ENCODE results near the gene NLE1.

NLE1 gene

GRCh38 chr17:35086164-35086563 lies 55.9 kb downstream of the NLE1 start:
- TF ChIP-seq, protein P1, sequence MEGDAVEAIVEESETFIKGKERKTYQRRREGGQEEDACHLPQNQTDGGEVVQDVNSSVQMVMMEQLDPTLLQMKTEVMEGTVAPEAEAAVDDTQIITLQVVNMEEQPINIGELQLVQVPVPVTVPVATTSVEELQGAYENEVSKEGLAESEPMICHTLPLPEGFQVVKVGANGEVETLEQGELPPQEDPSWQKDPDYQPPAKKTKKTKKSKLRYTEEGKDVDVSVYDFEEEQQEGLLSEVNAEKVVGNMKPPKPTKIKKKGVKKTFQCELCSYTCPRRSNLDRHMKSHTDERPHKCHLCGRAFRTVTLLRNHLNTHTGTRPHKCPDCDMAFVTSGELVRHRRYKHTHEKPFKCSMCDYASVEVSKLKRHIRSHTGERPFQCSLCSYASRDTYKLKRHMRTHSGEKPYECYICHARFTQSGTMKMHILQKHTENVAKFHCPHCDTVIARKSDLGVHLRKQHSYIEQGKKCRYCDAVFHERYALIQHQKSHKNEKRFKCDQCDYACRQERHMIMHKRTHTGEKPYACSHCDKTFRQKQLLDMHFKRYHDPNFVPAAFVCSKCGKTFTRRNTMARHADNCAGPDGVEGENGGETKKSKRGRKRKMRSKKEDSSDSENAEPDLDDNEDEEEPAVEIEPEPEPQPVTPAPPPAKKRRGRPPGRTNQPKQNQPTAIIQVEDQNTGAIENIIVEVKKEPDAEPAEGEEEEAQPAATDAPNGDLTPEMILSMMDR (conservative IDR thresholded peaks at IDR 0.05; ENCODE audit: low read depth, low read length) = no peak
- DNase-seq (ENCODE audit: low read depth) = no peak
- H3K4me3 ChIP-seq (ENCODE audit: low read depth, low read length) = no peak overlapping the region

DNA sequence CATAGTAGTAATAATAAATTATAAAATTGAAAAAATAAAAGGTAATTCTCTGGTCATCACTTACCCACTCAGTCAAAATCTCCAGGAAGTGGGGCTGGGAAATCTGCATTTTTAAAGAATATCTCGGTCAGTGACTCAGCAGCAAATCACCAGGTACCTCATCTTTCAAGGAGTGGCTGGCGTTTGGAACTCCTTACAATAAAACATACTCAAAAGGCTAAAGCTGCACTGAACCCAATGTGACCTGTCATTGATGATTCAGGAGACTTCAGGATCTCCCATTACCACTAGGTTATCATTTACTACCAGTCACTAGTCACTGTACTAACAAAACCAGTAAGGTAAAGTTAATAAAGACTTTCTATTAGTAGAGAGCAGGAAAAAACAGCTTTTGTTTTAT lies 57.1 kb downstream of the NLE1 start:
- no peak overlapping the region for H3K4me3 ChIP-seq (ENCODE audit: low read depth, low read length)
- DNase-seq (ENCODE audit: low read depth) = peak; percentile 50
- TF ChIP-seq, protein P1 (conservative IDR thresholded peaks at IDR 0.05; ENCODE audit: low read depth, low read length) = no peak

DNA sequence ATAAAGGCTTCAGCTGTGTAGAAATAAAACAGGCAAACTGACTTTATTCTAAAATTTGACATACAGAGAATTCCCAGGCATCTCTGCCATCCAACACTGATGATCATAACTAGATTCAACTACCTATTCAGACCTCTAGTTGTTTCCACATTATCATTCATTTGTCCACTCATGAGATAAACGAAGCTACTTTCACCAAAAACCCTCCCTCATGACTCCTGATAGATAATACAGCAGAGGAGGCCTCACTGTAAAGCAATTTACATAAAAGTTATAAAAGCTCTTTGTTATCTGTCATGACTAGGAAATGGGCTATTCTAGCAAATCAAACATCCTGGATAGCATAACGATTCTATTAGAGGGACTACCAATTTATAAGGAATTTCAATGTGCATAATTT lies 59.0 kb downstream of the NLE1 start:
- TF ChIP-seq, protein P1 (conservative IDR thresholded peaks at IDR 0.05; ENCODE audit: low read depth, low read length) = no peak
- DNase-seq (ENCODE audit: low read depth) = no peak
- H3K4me3 ChIP-seq (ENCODE audit: low read depth, low read length) = no peak overlapping the region

- peak; percentile 73 for DNase-seq (ENCODE audit: low read depth)
- TF ChIP-seq, protein P1 (conservative IDR thresholded peaks at IDR 0.05; ENCODE audit: low read depth, low read length) = no peak
- no peak overlapping the region for H3K4me3 ChIP-seq (ENCODE audit: low read depth, low read length)
Measured at GRCh38 chr17:35082073-35082657, 59.9 kb downstream of the NLE1 start.

GRCh38 chr17:35081638-35082037 lies 60.5 kb downstream of the NLE1 start:
- TF ChIP-seq, protein P1 (conservative IDR thresholded peaks at IDR 0.05; ENCODE audit: low read depth, low read length) = no peak
- no peak overlapping the region for H3K4me3 ChIP-seq (ENCODE audit: low read depth, low read length)
- DNase-seq (ENCODE audit: low read depth) = no peak

- no peak for DNase-seq (ENCODE audit: low read depth)
- TF ChIP-seq, protein P1 (conservative IDR thresholded peaks at IDR 0.05; ENCODE audit: low read depth, low read length) = no peak
- no peak overlapping the region for H3K4me3 ChIP-seq (ENCODE audit: low read depth, low read length)
Measured at GRCh38 chr17:35080536-35080935, 61.6 kb downstream of the NLE1 start.

All from choroid plexus epithelial cell (primary cell).